BJ (cell line): ENCODE results near the gene OVAAL. TPM values are rescaled to one million over a fixed set of nuclear protein-coding genes. Genes with fewer than 3 reads are reported as not detected.

Experiments used
- CTCF ChIA-PET: fragments of 350-600 bp; formaldehyde crosslinking; extraction: SDS; loops from one replicate; lab custom pipeline; 2021; ENCODE audit warnings: antibody characterized with exemption, inconsistent platforms; lab: Yijun Ruan, JAX
- POLR2A ChIA-PET: fragments of 300-600 bp; sonication (Branson Sonifier 250); formaldehyde crosslinking; extraction: SDS; loops from one replicate; lab custom pipeline; 2021; ENCODE audit warnings: antibody characterized with exemption; lab: Charles Lee
- DNase-seq: peaks from one replicate; pipeline ENCODE4 v3.0.0-alpha.2; 2011; ENCODE audit warnings: low read depth
- H3K27me3 ChIP-seq: 2 replicates; pipeline ENCODE4 v1.6.0; 2011; ENCODE audit warnings: low read length; ENCODE audit not compliant: control insufficient read depth, insufficient read depth
- H3K36me3 ChIP-seq: 2 replicates; pipeline ENCODE4 v1.5.1; 2011; ENCODE audit warnings: low read length; ENCODE audit not compliant: control insufficient read depth, insufficient read depth
- H3K4me3 ChIP-seq: 2 replicates; pipeline ENCODE4 v1.5.1; 2011; ENCODE audit warnings: low read depth, mild to moderate bottlenecking, control low read depth, low read length
- CTCF ChIP-seq: IDR thresholded peaks from 2 replicates; pipeline ENCODE4 v1.5.1; 2011; ENCODE audit warnings: low read depth, mild to moderate bottlenecking, control low read depth, inconsistent platforms, low read length, moderate library complexity; ENCODE audit not compliant: insufficient read depth
- polyA plus RNA-seq: library from polyadenylated mRNA; depleted of rRNA; stranded (reverse); fragments of >200 nt; gene quantifications from 2 replicates; pipeline ENCODE4 v1.2.3, GENCODE V29; 2011

The OVAAL gene
- polyA plus RNA-seq, 1 experiment: not detected

GRCh38 chr1:180594723-180595122 lies 36.0 kb downstream of the OVAAL start:
- no peak for DNase-seq
- H3K27me3 ChIP-seq: no peaks in the 10 kb centered on the region
- H3K36me3 ChIP-seq: no peaks in the 10 kb centered on the region
- TF ChIP-seq CTCF: no peak
- H3K4me3 ChIP-seq: no peak overlapping the region
- CTCF ChIA-PET: interaction anchor here (1.1 to 2.7 kb wide), 2 partner anchors 9 to 41 kb away, joined by 3 to 8 read pairs; no protein-coding TSS in a partner anchor
- POLR2A ChIA-PET: no interaction called here

- ChIA-PET CTCF (interaction anchor here (2.7 kb wide), 1 partner anchor 10 kb away, joined by 8 read pairs; no protein-coding TSS in a partner anchor), POLR2A (interaction anchor here (0.6 kb wide), 1 partner anchor 14 kb away, joined by 3 read pairs; no protein-coding TSS in a partner anchor)
- Histone ChIP-seq H3K27me3 (no peaks in the 10 kb centered on the region; the same call in 1 of the 2 replicates), H3K4me3 (no peak overlapping the region), H3K36me3 (no peaks in the 10 kb centered on the region)
- TF ChIP-seq CTCF: no peak
- no peak for DNase-seq
Observed at GRCh38 chr1:180595966-180596365, 37.2 kb downstream of the OVAAL start.

- CTCF ChIA-PET: interaction anchor here (0.7 kb wide), 1 partner anchor 269 kb away, joined by 3 read pairs; no protein-coding TSS in a partner anchor
- no peaks in the 10 kb centered on the region for H3K36me3 ChIP-seq
- TF ChIP-seq CTCF: no peak
- H3K27me3 ChIP-seq: no peaks in the 10 kb centered on the region; the same call in 1 of the 2 replicates
- no peak overlapping the region for H3K4me3 ChIP-seq
- POLR2A ChIA-PET: no interaction called here
- DNase-seq: no peak
Observed at GRCh38 chr1:180597520-180597919, 38.8 kb downstream of the OVAAL start.

GRCh38 chr1:180598333-180598974 lies 39.7 kb downstream of the OVAAL start:
- DNase-seq: no peak
- Histone ChIP-seq H3K36me3 (no peaks in the 10 kb centered on the region), H3K4me3 (no peak overlapping the region), H3K27me3 (no peaks in the 10 kb centered on the region; the same call in 1 of the 2 replicates)
- TF ChIP-seq CTCF: no peak
- POLR2A ChIA-PET: no interaction called here
- CTCF ChIA-PET: no interaction called here

- Histone ChIP-seq H3K4me3 (no peak overlapping the region), H3K36me3 (no peaks in the 10 kb centered on the region), H3K27me3 (no peaks in the 10 kb centered on the region; the same call in 1 of the 2 replicates)
- DNase-seq: no peak
- TF ChIP-seq CTCF: no peak
- ChIA-PET CTCF (interaction anchor here (1.0 kb wide), 1 partner anchor 13 kb away, joined by 3 read pairs; no protein-coding TSS in a partner anchor), POLR2A (no interaction called here)
Observed at GRCh38 chr1:180600343-180600742, 41.6 kb downstream of the OVAAL start.
